HepG2 (cell line): ENCODE results near the gene ENO2. TPM values are rescaled to one million over a fixed set of nuclear protein-coding genes. Genes with fewer than 3 reads are reported as not detected.

ENCODE experiments used
- DPF2 ChIP-seq: sonication (generic); formaldehyde crosslinking; IDR thresholded peaks from 2 replicates; pipeline ENCODE4 v1.4.0; 2020; ENCODE audit warnings: mild to moderate bottlenecking, low read depth, missing genetic modification reagents, borderline replicate concordance
- FOXC1 ChIP-seq: sonication (generic); formaldehyde crosslinking; IDR thresholded peaks from 2 replicates; pipeline ENCODE4 v1.8.0; 2022; ENCODE audit warnings: mild to moderate bottlenecking, missing genetic modification reagents, borderline replicate concordance
- HMGA1 ChIP-seq: sonication (generic); formaldehyde crosslinking; conservative IDR thresholded peaks from 2 replicates; pipeline ENCODE4 v1.4.0; 2020; ENCODE audit warnings: missing genetic modification reagents
- IRF1 ChIP-seq: sonication (generic); formaldehyde crosslinking; IDR thresholded peaks from 2 replicates; pipeline ENCODE4 v1.4.0; 2020; ENCODE audit warnings: low read depth, mild to moderate bottlenecking, missing genetic modification reagents
- MZF1 ChIP-seq: sonication (generic); formaldehyde crosslinking; IDR thresholded peaks from 2 replicates; pipeline ENCODE4 v1.8.1; 2023; ENCODE audit warnings: mild to moderate bottlenecking, missing genetic modification reagents, borderline replicate concordance
- POLR2A ChIP-seq, 2 experiments: IDR thresholded peaks; 2 replicates each; pipeline ENCODE4 v1.6.1; 2011; ENCODE audit warnings: low read depth in 2 of 2, low read length in 2 of 2, mild to moderate bottlenecking in 1 of 2, moderate library complexity in 1 of 2; ENCODE audit not compliant: insufficient read depth in 1 of 2
- PREB ChIP-seq: sonication (generic); formaldehyde crosslinking; IDR thresholded peaks from 2 replicates; pipeline ENCODE4 v1.4.0; 2020; ENCODE audit warnings: missing genetic modification reagents
- REL ChIP-seq: sonication (generic); formaldehyde crosslinking; conservative IDR thresholded peaks from 2 replicates; pipeline ENCODE4 v1.8.0; 2022; ENCODE audit warnings: mild to moderate bottlenecking, missing genetic modification reagents, moderate library complexity
- RFX3 ChIP-seq: IDR thresholded peaks from 2 replicates; pipeline ENCODE4 v1.6.1; 2016; ENCODE audit warnings: missing biosample characterization, missing genetic modification reagents
- SNAPC4 ChIP-seq: sonication (generic); formaldehyde crosslinking; IDR thresholded peaks from 2 replicates; pipeline ENCODE4 v1.4.0; 2020; ENCODE audit warnings: mild to moderate bottlenecking, missing genetic modification reagents
- TARDBP ChIP-seq: sonication (generic); formaldehyde crosslinking; IDR thresholded peaks from 2 replicates; pipeline ENCODE4 v1.8.0; 2022; ENCODE audit warnings: mild to moderate bottlenecking, missing genetic modification reagents
- ZNF282 ChIP-seq: fragments of 450-650 bp; IDR thresholded peaks from 2 replicates; pipeline ENCODE4 v1.6.1; 2018; ENCODE audit not compliant: partially characterized antibody
- ZNF574 ChIP-seq: sonication (generic); formaldehyde crosslinking; IDR thresholded peaks from 2 replicates; pipeline ENCODE4 v1.4.0; 2020; ENCODE audit warnings: missing genetic modification reagents
- ZNF589 ChIP-seq: sonication (generic); formaldehyde crosslinking; conservative IDR thresholded peaks from 2 replicates; pipeline ENCODE4 v1.8.0; 2022; ENCODE audit warnings: mild to moderate bottlenecking, moderate library complexity, missing genetic modification reagents
- ZNF768 ChIP-seq: sonication (generic); formaldehyde crosslinking; IDR thresholded peaks from 2 replicates; pipeline ENCODE4 v1.4.0; 2020; ENCODE audit warnings: missing genetic modification reagents
- polyA plus RNA-seq, 8 experiments: library from polyadenylated mRNA; depleted of rRNA in 3 of 8; stranded (reverse) in 7 of 8; unstranded in 1 of 8; fragments of >200 nt; fragmentation: Illumina TruSeq in 4 of 8; extraction: Trizol in 4 of 8; gene quantifications; 2 replicates each; pipeline versions ENCODE4 v1.2.1 to v1.2.3, GENCODE V29; 2011 to 2016; ENCODE audit warnings: low read depth in 4 of 8, missing spikeins in 1 of 8, mixed read lengths in 1 of 8; ENCODE audit not compliant: insufficient read depth in 1 of 8
- total RNA-seq, 5 experiments: library from RNA; depleted of rRNA; stranded (reverse); fragments of >200 nt; fragmentation: Illumina TruSeq; extraction: Trizol; gene quantifications; 2 replicates each; pipeline ENCODE4 v1.2.3, GENCODE V29; 2016; ENCODE audit warnings: low read depth in 1 of 5
- TF ChIP-seq, protein P1 (sequence below): sonication (generic); formaldehyde crosslinking; IDR thresholded peaks from 2 replicates; pipeline ENCODE4 v1.5.1; 2020; ENCODE audit warnings: missing genetic modification reagents, mild to moderate bottlenecking, borderline replicate concordance
- TF ChIP-seq, protein P2 (sequence below): sonication (generic); IDR thresholded peaks from 2 replicates; pipeline ENCODE4 v1.6.1; 2016; ENCODE audit warnings: low read depth, borderline replicate concordance

ENO2 gene
- total and polyA plus RNA-seq, 2 of the 13 experiments (the other 11 are each of a cell fraction or from before 2014, with no cell fraction given): 19.3 to 136 TPM

GRCh38 chr12:6943722-6944380 is 29.5 kb downstream of the ENO2 start, which contains the start of the genes C12orf57 and RNU7-1 (continued):
- TF ChIP-seq ZNF574 (CRISPR knock-in tag) (no peak; the same call in 1 of the 2 replicates), ZNF589 (CRISPR knock-in tag) (peak; percentile 93), RFX3 (0 out of 2 replicates have a peak, but pooled peaks have one; percentile 23), MZF1 (CRISPR knock-in tag) (no peak), ZNF768 (peak; percentile 57; the same call in 1 of the 2 replicates), PREB (CRISPR knock-in tag) (no peak), DPF2 (CRISPR knock-in tag) (peak; percentile 27; the same call in 1 of the 2 replicates), HMGA1 (no peak), FOXC1 (CRISPR knock-in tag) (peak; percentile 69), POLR2A (IDR thresholded peaks at IDR 0.05; ENCODE audit: insufficient read depth in 1 of 2, low read depth in 2 of 2, low read length in 2 of 2) (peak in 1 of 2 experiments; percentile 100; a peak in 2 of 4 replicates), TARDBP (peak; percentile 92), REL (CRISPR knock-in tag) (peak; percentile 93), ZNF282 (no peak), SNAPC4 (CRISPR knock-in tag) (peak; percentile 100), IRF1 (CRISPR knock-in tag) (0 out of 2 replicates have a peak, but pooled peaks have one; percentile 76)
- TF ChIP-seq, protein P1, sequence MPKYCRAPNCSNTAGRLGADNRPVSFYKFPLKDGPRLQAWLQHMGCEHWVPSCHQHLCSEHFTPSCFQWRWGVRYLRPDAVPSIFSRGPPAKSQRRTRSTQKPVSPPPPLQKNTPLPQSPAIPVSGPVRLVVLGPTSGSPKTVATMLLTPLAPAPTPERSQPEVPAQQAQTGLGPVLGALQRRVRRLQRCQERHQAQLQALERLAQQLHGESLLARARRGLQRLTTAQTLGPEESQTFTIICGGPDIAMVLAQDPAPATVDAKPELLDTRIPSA (CRISPR knock-in tag): no peak
- TF ChIP-seq, protein P2, sequence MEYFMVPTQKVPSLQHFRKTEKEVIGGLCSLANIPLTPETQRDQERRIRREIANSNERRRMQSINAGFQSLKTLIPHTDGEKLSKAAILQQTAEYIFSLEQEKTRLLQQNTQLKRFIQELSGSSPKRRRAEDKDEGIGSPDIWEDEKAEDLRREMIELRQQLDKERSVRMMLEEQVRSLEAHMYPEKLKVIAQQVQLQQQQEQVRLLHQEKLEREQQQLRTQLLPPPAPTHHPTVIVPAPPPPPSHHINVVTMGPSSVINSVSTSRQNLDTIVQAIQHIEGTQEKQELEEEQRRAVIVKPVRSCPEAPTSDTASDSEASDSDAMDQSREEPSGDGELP: no peak
